Measurements from ENCODE around the gene TMEM163.

The TMEM163 gene

GRCh38 chr2:134711692-134712091 is 7.1 kb downstream of the TMEM163 start:
- DNase-seq (ENCODE audit: low read depth): no peak
- H3K4me3 ChIP-seq (ENCODE audit: low read depth, low read length): no peak overlapping the region
- TF ChIP-seq CTCF (IDR thresholded peaks at IDR 0.05; ENCODE audit: control insufficient read depth, extremely low read depth, insufficient read depth): no peak

GRCh38 chr2:134707330-134707676 is 11.5 kb downstream of the TMEM163 start:
- no peak for DNase-seq (ENCODE audit: low read depth)
- TF ChIP-seq CTCF (IDR thresholded peaks at IDR 0.05; ENCODE audit: control insufficient read depth, extremely low read depth, insufficient read depth): no peak
- H3K4me3 ChIP-seq (ENCODE audit: low read depth, low read length): no peak overlapping the region

- no peak for TF ChIP-seq CTCF (IDR thresholded peaks at IDR 0.05; ENCODE audit: control insufficient read depth, extremely low read depth, insufficient read depth)
- H3K4me3 ChIP-seq (ENCODE audit: low read depth, low read length): no peak overlapping the region
- no peak for DNase-seq (ENCODE audit: low read depth)
Observed at GRCh38 chr2:134706587-134707329, 12.0 kb downstream of the TMEM163 start.

- no peak for DNase-seq (ENCODE audit: low read depth)
- TF ChIP-seq CTCF (IDR thresholded peaks at IDR 0.05; ENCODE audit: control insufficient read depth, extremely low read depth, insufficient read depth): no peak
- H3K4me3 ChIP-seq (ENCODE audit: low read depth, low read length): no peak overlapping the region
Observed at GRCh38 chr2:134705861-134706586, 12.8 kb downstream of the TMEM163 start.

- TF ChIP-seq CTCF (IDR thresholded peaks at IDR 0.05; ENCODE audit: control insufficient read depth, extremely low read depth, insufficient read depth): no peak
- no peak overlapping the region for H3K4me3 ChIP-seq (ENCODE audit: low read depth, low read length)
- DNase-seq (ENCODE audit: low read depth): no peak
Observed at GRCh38 chr2:134704173-134704572, 14.6 kb downstream of the TMEM163 start.

GRCh38 chr2:134703426-134703825 is 15.4 kb downstream of the TMEM163 start:
- no peak overlapping the region for H3K4me3 ChIP-seq (ENCODE audit: low read depth, low read length)
- TF ChIP-seq CTCF (IDR thresholded peaks at IDR 0.05; ENCODE audit: control insufficient read depth, extremely low read depth, insufficient read depth): no peak
- no peak for DNase-seq (ENCODE audit: low read depth)

Measured in LNCaP clone FGC (cell line).